K562 treated with DMSO at 1 percent for 4 hours (cell line): ENCODE results near the gene UTP3. TPM values are rescaled to one million over a fixed set of nuclear protein-coding genes. Genes with fewer than 3 reads are reported as not detected.

Experiments
- total RNA-seq: library from RNA; unstranded; fragments of 300-600 nt; gene quantifications from 2 replicates; pipeline ENCODE4 v1.2.3, GENCODE V29; 2022; ENCODE audit not compliant: insufficient read depth

The UTP3 gene
- 16.2 and 19.0 TPM in 2 replicates for total RNA-seq

DNA sequence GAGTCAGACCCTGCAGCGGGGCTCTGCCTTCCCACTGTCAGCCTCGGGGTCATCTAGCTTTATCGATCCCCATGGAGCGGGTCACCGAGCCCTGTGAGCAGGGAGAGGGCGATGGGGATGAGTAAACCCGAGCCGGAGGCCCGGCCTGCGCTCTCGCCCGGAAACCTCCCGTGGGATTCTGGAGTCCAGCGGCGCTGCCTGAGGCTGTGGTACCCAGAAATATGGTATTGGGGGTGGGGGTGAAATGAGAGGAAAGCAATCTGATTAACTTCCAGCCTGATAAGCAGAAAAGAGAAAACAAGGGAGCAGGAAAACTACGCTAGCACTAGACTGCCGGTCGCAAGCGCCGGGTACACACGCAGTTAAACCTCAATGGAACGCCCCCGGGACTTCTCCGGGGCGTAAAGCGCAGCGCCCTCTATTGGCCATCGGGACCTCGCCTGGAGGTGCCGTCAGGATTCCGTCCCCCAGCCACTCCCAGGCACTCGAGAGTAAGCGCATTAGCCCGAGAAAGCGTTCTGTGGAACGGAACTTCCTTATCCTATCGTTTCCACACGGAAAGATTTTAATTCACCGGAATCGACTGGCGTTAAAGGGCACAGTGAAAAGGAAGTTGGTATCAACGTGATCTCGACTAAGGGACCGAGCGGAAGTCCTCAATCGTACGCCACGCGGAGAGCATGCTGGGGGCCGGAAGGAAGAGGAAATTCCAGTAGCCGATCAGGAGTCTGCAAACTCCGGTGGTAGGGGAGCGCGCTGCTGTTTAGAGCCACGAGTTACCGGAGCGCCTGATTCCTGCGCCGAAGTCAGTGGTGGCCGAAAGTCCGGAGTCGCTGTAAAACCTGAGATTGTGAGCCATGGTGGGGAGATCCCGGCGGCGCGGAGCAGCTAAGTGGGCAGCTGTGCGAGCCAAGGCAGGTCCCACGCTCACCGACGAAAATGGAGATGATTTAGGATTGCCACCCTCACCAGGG is at the start of gene UTP3:
TSS of gene UTP3 (plus strand) at position 712 of the 974 bp plus-strand sequence. CDS start at position 858, 146 bp downstream.

GRCh38 chr4:70666369-70666768 is 22.0 kb upstream of the UTP3 start, which contains the start of gene JCHAIN:
TSS of gene JCHAIN (minus strand) at chr4:70666508. CDS start at chr4:70666490, 18 bp downstream.

GRCh38 chr4:70721747-70722146 is 33.4 kb downstream of the UTP3 start, which contains the start of gene RUFY3:
TSS of gene RUFY3 (plus strand) at chr4:70721964. CDS start at chr4:70722574, 610 bp downstream.

Other genes starting within 250 kb of the UTP3 start
- not detected in 2 replicates for gene MUC7, start 216.3 kb upstream of the UTP3 start, total RNA-seq
- not detected in 2 replicates for gene AMTN, start 170.0 kb upstream of the UTP3 start, total RNA-seq
- not detected in 2 replicates for gene AMBN, start 96.3 kb upstream of the UTP3 start, total RNA-seq
- not detected in 2 replicates for gene ENAM, start 59.8 kb upstream of the UTP3 start, total RNA-seq
- gene JCHAIN, start 22.0 kb upstream of the UTP3 start, total RNA-seq, result not detected in 2 replicates
- gene RUFY3, start 33.4 kb downstream of the UTP3 start, total RNA-seq, result 24.5 and 24.9 TPM in 2 replicates
- gene GRSF1, start 151.4 kb downstream of the UTP3 start, total RNA-seq, result 33.0 and 35.1 TPM in 2 replicates
- 11.6 and 14.4 TPM in 2 replicates for gene MOB1B, start 213.8 kb downstream of the UTP3 start, total RNA-seq